ENCODE data around the gene HNRNPK. TPM values are rescaled to one million over a fixed set of nuclear protein-coding genes. Genes with fewer than 3 reads are reported as not detected.

The HNRNPK gene
- total RNA-seq, 4 donors from 2014 or later, result 132 to 406 (median 278) TPM

DNA sequence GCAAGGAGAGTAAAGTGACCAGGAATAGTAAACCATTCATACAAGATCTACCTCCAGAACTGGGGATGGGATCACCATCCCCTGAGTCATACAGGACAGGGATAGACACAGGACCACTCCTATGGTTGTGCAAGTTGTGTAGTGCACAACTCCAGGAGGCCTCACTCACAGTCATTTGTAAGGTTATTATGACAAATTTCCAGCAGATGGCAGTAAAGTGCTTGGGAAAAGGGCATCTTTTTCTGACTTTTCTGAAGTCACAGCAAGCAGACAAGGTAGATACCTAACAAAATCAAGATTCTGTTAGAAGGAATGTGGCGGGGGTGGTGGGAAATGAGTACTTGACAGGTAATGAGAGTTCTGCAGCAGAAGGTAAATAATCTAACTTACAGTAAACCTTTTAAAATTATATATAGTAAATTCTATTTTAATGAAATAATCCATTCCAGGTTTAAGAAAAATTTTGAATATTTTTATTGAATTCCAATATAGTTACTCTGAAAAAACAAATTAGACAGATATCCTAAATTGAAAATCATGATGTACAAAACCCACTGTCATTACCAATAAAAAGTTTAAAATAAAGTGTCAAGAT is 42.1 kb downstream of the HNRNPK start:
- in situ Hi-C loops (cut with MboI; ENCODE audit: low pct_ligation_motif_present in 1 of 4, low pct_unique_long_range_greater_than_20kb in 1 of 4, low sequenced_read_pairs in 3 of 4) (loop anchor here (5.0 to 25.0 kb wide), 6 partner anchors 224 to 377 kb away; no protein-coding TSS in a partner anchor), intact Hi-C loops (cut with DNase I; ENCODE audit: low total_unique reads) (loop anchor here (5.0 kb wide), 2 partner anchors 234 to 324 kb away; no protein-coding TSS in a partner anchor)
- H3K4me1 ChIP-seq, result peaks cover 0 to 5% (median 4%) of the 10 kb centered on the region in 4 donors
- no peak for DNase-seq
- 35 to 44% methylated on average over 1 of the region's 1 CpG for WGBS, 2 donors (ENCODE audit: low coverage in 1 of 2)
- H3K36me3 ChIP-seq, result peaks cover 0 to 4% (median 0%) of the 10 kb centered on the region in 4 donors
- H3K9me3 ChIP-seq, result no peaks in the 10 kb centered on the region
- H3K27ac ChIP-seq, result no peak overlapping the region
- H3K27me3 ChIP-seq, result no peaks in the 10 kb centered on the region
- no peak overlapping the region for H3K4me3 ChIP-seq
- TF ChIP-seq, protein P1, sequence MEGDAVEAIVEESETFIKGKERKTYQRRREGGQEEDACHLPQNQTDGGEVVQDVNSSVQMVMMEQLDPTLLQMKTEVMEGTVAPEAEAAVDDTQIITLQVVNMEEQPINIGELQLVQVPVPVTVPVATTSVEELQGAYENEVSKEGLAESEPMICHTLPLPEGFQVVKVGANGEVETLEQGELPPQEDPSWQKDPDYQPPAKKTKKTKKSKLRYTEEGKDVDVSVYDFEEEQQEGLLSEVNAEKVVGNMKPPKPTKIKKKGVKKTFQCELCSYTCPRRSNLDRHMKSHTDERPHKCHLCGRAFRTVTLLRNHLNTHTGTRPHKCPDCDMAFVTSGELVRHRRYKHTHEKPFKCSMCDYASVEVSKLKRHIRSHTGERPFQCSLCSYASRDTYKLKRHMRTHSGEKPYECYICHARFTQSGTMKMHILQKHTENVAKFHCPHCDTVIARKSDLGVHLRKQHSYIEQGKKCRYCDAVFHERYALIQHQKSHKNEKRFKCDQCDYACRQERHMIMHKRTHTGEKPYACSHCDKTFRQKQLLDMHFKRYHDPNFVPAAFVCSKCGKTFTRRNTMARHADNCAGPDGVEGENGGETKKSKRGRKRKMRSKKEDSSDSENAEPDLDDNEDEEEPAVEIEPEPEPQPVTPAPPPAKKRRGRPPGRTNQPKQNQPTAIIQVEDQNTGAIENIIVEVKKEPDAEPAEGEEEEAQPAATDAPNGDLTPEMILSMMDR (IDR thresholded peaks at IDR 0.05), result peak; percentile 62 to 76 (median 70)
- no peak for TF ChIP-seq POLR2AphosphoS5 (IDR thresholded peaks at IDR 0.05)

DNA sequence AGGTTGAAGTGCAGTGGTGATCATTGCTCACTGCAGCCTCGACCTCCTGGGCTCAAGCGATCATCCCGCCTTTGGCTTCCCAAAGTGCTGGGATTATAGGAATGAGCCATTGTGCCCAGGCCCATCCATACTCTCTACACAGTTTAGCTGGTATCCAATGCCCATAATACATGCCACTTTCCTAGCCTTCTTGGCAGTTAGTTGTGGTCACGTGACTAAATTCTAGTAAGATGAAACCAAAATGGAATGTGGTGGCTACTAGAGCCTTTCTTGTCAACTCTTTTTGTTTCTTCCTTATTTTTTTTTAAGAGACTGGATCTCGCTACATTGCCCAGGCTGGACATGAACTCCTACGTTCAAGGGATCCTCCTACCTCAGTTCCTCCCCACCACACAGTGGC is 43.5 kb downstream of the HNRNPK start:
- peaks cover 0 to 5% (median 4%) of the 10 kb centered on the region in 4 donors for H3K4me1 ChIP-seq
- TF ChIP-seq, protein P1 (IDR thresholded peaks at IDR 0.05), result no peak
- TF ChIP-seq POLR2A (IDR thresholded peaks at IDR 0.05), result no peak
- no peak for TF ChIP-seq POLR2AphosphoS5 (IDR thresholded peaks at IDR 0.05)
- TF ChIP-seq EP300 (IDR thresholded peaks at IDR 0.05; ENCODE audit: low read depth), result no peak
- WGBS, 2 donors (ENCODE audit: low coverage in 1 of 2), result 79 to 86% methylated on average over 6 of the region's 6 CpGs
- DNase-seq, result no peak
- no peaks in the 10 kb centered on the region for H3K27me3 ChIP-seq
- intact Hi-C loops (cut with DNase I; ENCODE audit: low total_unique reads), result loop anchor here (5.0 kb wide), 2 partner anchors 236 to 326 kb away; no protein-coding TSS in a partner anchor
- H3K27ac ChIP-seq, result no peak overlapping the region
- no peaks in the 10 kb centered on the region for H3K9me3 ChIP-seq
- H3K36me3 ChIP-seq, result peaks cover 0 to 4% (median 0%) of the 10 kb centered on the region in 4 donors
- no peak overlapping the region for H3K4me3 ChIP-seq
- in situ Hi-C loops (cut with MboI; ENCODE audit: low pct_ligation_motif_present in 1 of 4, low pct_unique_long_range_greater_than_20kb in 1 of 4, low sequenced_read_pairs in 3 of 4), result loop anchor here (5.0 to 25.0 kb wide), 6 partner anchors 226 to 378 kb away; no protein-coding TSS in a partner anchor

DNA sequence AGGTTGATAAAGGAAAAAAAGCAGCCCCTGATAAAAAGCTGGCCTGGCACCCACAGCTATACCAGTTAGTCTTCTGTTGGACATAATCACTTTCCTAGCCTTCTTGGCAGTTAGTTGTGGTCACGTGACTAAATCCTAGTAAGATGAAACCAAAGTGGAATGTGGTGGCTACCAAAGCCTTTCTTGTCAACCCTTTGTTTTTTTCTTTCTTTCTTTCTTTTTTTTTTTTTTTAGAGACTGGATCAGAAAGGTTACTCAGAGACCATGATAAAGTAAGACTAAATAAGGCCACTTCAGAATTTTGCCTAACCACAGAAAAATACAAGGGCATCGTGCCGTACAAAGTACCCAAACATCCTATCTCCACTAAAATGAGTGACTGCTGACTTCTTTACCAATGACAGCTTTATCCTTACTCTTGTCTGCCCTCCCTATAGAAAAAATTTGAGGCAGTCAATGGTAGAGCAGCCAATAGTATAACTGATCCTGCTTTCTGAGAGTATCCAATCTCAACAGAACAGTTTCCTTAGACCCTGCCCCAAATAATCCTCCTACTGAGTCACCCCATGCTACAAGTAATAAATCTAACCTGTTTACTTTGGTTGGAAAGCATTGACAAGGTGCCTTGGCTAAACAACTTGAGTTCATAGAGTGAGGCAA is 44.6 kb downstream of the HNRNPK start:
- intact Hi-C loops (cut with DNase I; ENCODE audit: low total_unique reads), result loop anchor here (5.0 kb wide), 2 partner anchors 237 to 327 kb away; no protein-coding TSS in a partner anchor
- H3K27ac ChIP-seq, result no peak overlapping the region
- WGBS, 2 donors (ENCODE audit: low coverage in 1 of 2), result 73 to 74% methylated on average over 3 of the region's 3 CpGs
- H3K4me3 ChIP-seq, result no peak overlapping the region
- no peak for TF ChIP-seq POLR2A (IDR thresholded peaks at IDR 0.05)
- TF ChIP-seq EP300 (IDR thresholded peaks at IDR 0.05; ENCODE audit: low read depth), result no peak
- TF ChIP-seq, protein P1 (IDR thresholded peaks at IDR 0.05), result no peak
- TF ChIP-seq POLR2AphosphoS5 (IDR thresholded peaks at IDR 0.05), result no peak
- H3K9me3 ChIP-seq, result no peaks in the 10 kb centered on the region
- peaks cover 0 to 4% (median 0%) of the 10 kb centered on the region in 4 donors for H3K36me3 ChIP-seq
- DNase-seq, result no peak
- H3K4me1 ChIP-seq, result peaks cover 0 to 5% (median 4%) of the 10 kb centered on the region in 4 donors
- H3K27me3 ChIP-seq, result no peaks in the 10 kb centered on the region
- in situ Hi-C loops (cut with MboI; ENCODE audit: low pct_ligation_motif_present in 1 of 4, low pct_unique_long_range_greater_than_20kb in 1 of 4, low sequenced_read_pairs in 3 of 4), result loop anchor here (5.0 to 25.0 kb wide), 6 partner anchors 227 to 379 kb away; no protein-coding TSS in a partner anchor

DNA sequence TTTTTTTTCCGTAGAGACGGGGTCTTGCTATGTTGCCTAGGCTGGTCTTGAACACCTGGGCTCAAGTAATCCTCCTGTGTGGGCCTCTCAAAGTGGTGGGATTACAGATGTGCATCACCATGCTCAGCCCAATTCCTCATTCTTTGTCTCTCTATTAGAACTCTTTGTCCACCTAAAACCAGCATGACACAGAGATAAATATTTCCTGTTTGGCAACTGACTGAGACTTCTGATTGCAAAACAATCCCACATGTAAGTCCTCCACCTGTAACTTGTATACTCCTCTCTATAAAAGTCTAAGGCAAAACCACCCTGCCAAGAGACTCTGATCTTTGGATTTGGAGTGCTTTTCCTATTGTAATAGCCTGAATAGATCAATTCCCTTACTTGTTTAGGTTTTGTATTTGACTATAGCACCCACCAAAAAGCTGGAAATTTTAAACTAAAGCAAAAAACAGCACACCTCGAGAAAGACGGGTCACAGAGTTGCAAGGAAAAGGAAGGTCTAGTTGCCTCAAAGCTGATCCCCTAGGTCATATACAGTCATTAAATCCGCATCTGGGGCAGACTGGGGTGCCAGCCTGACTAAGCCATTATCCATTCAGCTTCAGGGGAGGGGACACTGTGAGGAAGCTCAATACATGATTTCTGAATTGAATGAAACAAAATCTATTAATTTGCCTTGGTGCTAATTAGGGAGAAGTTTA is 45.3 kb downstream of the HNRNPK start:
- intact Hi-C loops (cut with DNase I; ENCODE audit: low total_unique reads) (loop anchor here (5.0 kb wide), 2 partner anchors 238 to 328 kb away; no protein-coding TSS in a partner anchor), in situ Hi-C loops (cut with MboI; ENCODE audit: low pct_ligation_motif_present in 1 of 4, low pct_unique_long_range_greater_than_20kb in 1 of 4, low sequenced_read_pairs in 3 of 4) (loop anchor here (5.0 to 25.0 kb wide), 7 partner anchors 228 to 388 kb away; no protein-coding TSS in a partner anchor)
- no peak for DNase-seq
- Histone ChIP-seq H3K9me3 (no peaks in the 10 kb centered on the region), H3K27ac (no peak overlapping the region), H3K36me3 (peaks cover 0 to 4% (median 0%) of the 10 kb centered on the region in 4 donors), H3K4me1 (peaks cover 0 to 5% (median 4%) of the 10 kb centered on the region in 4 donors), H3K4me3 (no peak overlapping the region), H3K27me3 (no peaks in the 10 kb centered on the region)
- WGBS, 2 donors (ENCODE audit: low coverage in 1 of 2), result 67 to 74% methylated on average over 5 of the region's 5 CpGs
- TF ChIP-seq EP300 (IDR thresholded peaks at IDR 0.05; ENCODE audit: low read depth), result no peak
- no peak for TF ChIP-seq POLR2AphosphoS5 (IDR thresholded peaks at IDR 0.05)
